Heart left ventricle (tissue), 16 donors: ENCODE results near the gene PHOSPHO1. TPM values are rescaled to one million over a fixed set of nuclear protein-coding genes. Genes with fewer than 3 reads are reported as not detected.

ENCODE experiments used
- ATAC-seq, 4 donors: fragments of 200-7000 bp; cut with Tn5 transposase; one replicate each; pipeline ENCODE4 v1.9.1; 2020 to 2022; ENCODE audit warnings: moderate library complexity in 4 of 4, mild to moderate bottlenecking in 3 of 4, moderate number of reproducible peaks in 1 of 4
- DNase-seq, 5 donors: peaks; one replicate each; pipeline ENCODE4 v3.0.0-alpha.2; 2020
- H3K27ac ChIP-seq, 12 donors: fragments of 200-600 bp; sonication (generic) in 4 of 12; one replicate each; pipeline versions ENCODE4 v1.5.0 to v1.8.0; 2016 to 2022; ENCODE audit warnings: mild to moderate bottlenecking in 2 of 12
- H3K27me3 ChIP-seq, 9 donors: fragments of 200-600 bp; sonication (generic) in 2 of 9; one replicate each; pipeline versions ENCODE4 v1.5.1 to v1.8.0; 2016 to 2022; ENCODE audit warnings: mild to moderate bottlenecking in 3 of 9
- H3K36me3 ChIP-seq, 9 donors: fragments of 200-600 bp; sonication (generic) in 2 of 9; one replicate each; pipeline versions ENCODE4 v1.5.0 to v1.8.0; 2018 to 2022; ENCODE audit warnings: mild to moderate bottlenecking in 2 of 9
- H3K4me1 ChIP-seq, 12 donors: fragments of 200-600 bp; sonication (generic) in 4 of 12; one replicate each; pipeline versions ENCODE4 v1.5.0 to v1.8.0; 2016 to 2022; ENCODE audit warnings: mild to moderate bottlenecking in 3 of 12
- H3K4me3 ChIP-seq, 12 donors: fragments of 200-600 bp; sonication (generic) in 4 of 12; one replicate each; pipeline versions ENCODE4 v1.5.0 to v1.8.0; 2017 to 2022; ENCODE audit warnings: mild to moderate bottlenecking in 9 of 12, moderate library complexity in 4 of 12
- H3K9me3 ChIP-seq, 12 donors: fragments of 200-600 bp; sonication (generic) in 4 of 12; one replicate each; pipeline versions ENCODE4 v1.5.0 to v1.8.0; 2016 to 2022; ENCODE audit warnings: mild to moderate bottlenecking in 1 of 12
- CTCF ChIP-seq, 12 donors: fragments of 200-600 bp; sonication (generic) in 4 of 12; IDR thresholded peaks; one replicate each; pipeline versions ENCODE4 v1.5.0 to v1.8.0; 2018 to 2022; ENCODE audit warnings: antibody characterized with exemption in 12 of 12, mild to moderate bottlenecking in 5 of 12
- POLR2A ChIP-seq, 2 donors: fragments of 450-650 bp; IDR thresholded peaks; one replicate each; pipeline ENCODE4 v1.6.1; 2017; ENCODE audit warnings: antibody characterized with exemption in 2 of 2, mild to moderate bottlenecking in 2 of 2, moderate library complexity in 2 of 2
- WGBS, 4 donors: extraction: QIAGEN DNeasy Blood & Tissue Kit in 2 of 4; methylation state at CpG; one replicate each; pipeline versions ENCODE4 v1.1.5 to v1.1.7; 2013 to 2018; 5-methylcytosine and 5-hydroxymethylcytosine counted together
- intact Hi-C, 10 donors: fragments of 100-400 bp; cut with DNase I; formaldehyde crosslinking; loops; one replicate each; pipeline versions ENCODE4 v1.11.1 to v1.14.2; 2022
- polyA plus RNA-seq, 2 donors: library from polyadenylated mRNA; stranded (reverse); fragments of 200-250 nt; gene quantifications; one replicate each; pipeline ENCODE4 v1.2.3, GENCODE V29; 2013
- total RNA-seq, 9 donors: library from RNA; depleted of rRNA in 2 of 9; stranded (reverse); fragments of >200 nt in 2 of 9; fragmentation: NEBNext Ultra II Directional in 3 of 9; extraction: Animal tissue kit (Norgen Biotek cat#: 25700) in 3 of 9; gene quantifications; one replicate each; pipeline versions ENCODE4 v1.1.0 to v1.2.4, GENCODE V29; 2016 to 2023
- donor health status: ischemic (EF 13 %, LVEDD 7.1; RV severe dilation, severe dysfunction).
- donor health status: healthy with polysubstance abuse.
- donor health status: DM: no; HTN: yes; CAD: no.
- donor health status: DM: no; HTN: no; CAD: no.
- donor health status: ischemic (EF 25% LVEDD 6.9; RV normal size, moderate dysfunction).
- donor health status: ischemic (EF 25% LVEDD 5.7; RV mildly dilated, moderate dysfunction).
- donor health status: healthy.
- donor health status: DM: yes; HTN: yes; CAD: no.
- donor health status: ischemic (EF 35%, LVEDD 5.7; RV mildly dilated, moderate dysfunction).
- donor health status: nonischemic (EF 11% LVEDD 7.7; RV severe dilation, severe dysfunction).
- donor health status: DM: yes; HTN: yes; CAD: no.
- donor health status: PGD.
- donor health status: ischemic (EF 29% LVEDD 5.4; RV normal size, mild dysfunction).
- donor health status: nonischemic (EF 23%, LVEDD 6.1; RV moderate dilation, normal function).

Gene PHOSPHO1
- total and polyA plus RNA-seq, 11 donors = 0.35 to 1.3 (median 0.66) TPM

- Histone ChIP-seq H3K9me3 (no peaks in the 10 kb centered on the region), H3K4me1 (peaks cover 0 to 37% (median 19%) of the 10 kb centered on the region in 12 donors), H3K4me3 (peak overlapping the region in 9 of 12 donors; percentile 39 to 75 (median 69)), H3K27ac (no peak overlapping the region), H3K36me3 (no peaks in the 10 kb centered on the region), H3K27me3 (peaks cover 6 to 21% (median 13%) of the 10 kb centered on the region in 9 donors)
- ATAC-seq (no peak), DNase-seq (no peak)
- 64 to 69% (median 66%) methylated on average over 6 of the region's 6 CpGs for WGBS, 4 donors
- intact Hi-C loops = loop anchor here in 9 of 10 donors (5.0 to 10.0 kb wide), 9 partner anchors 37 to 166 kb away; no protein-coding TSS in a partner anchor
- TF ChIP-seq CTCF (IDR thresholded peaks at IDR 0.05) (no peak), POLR2A (IDR thresholded peaks at IDR 0.05) (no peak)
Observed at GRCh38 chr17:49229076-49229804, 1.3 kb downstream of the PHOSPHO1 start.

DNA sequence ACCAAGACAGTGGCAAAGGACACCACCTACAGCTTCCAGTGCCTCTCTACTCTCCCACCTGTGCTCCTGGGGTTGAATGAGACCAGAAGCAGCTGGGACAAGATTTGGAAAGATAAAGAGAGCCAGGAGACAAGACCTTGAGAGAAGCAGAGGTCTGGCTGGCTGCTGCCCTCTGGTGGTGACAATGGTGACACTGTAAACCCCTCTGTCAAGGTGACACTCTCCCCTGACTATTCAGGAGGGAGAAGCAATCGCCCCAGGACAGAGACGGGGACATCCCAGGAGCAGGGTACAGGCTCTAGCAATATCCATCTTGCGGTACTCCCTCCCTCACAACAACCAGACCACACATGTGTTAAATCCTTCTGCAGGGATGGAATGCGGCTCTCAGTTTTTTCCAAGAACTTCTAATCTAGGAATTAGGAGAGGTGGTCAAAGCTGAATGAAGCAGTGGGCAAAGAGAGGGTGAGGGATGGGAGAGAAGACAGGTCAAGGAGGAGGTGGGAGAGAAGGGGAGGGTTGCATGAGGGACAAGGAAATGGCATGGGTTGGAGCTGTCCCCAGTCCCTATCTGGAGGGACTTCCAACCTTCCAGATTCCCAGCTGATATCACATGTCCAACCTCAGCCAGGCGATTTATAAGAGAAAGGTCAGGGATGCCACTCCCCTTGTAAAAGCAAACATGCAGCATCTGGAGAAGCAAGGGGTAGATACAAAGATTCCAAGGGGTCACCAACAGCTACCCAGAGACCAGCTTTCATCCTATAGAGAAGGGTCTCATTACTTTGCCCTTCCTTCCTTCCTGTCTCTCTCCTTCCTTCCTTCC is 2.9 kb downstream of the PHOSPHO1 start:
- intact Hi-C loops = loop anchor here (1.0 to 10.0 kb wide), 13 partner anchors 19 to 167 kb away; no protein-coding TSS in a partner anchor
- Histone ChIP-seq H3K27ac (no peak overlapping the region), H3K4me3 (no peak overlapping the region), H3K36me3 (peaks cover 0 to under 1% (median 0%) of the 10 kb centered on the region in 9 donors), H3K9me3 (no peaks in the 10 kb centered on the region), H3K27me3 (peaks cover 11 to 36% (median 26%) of the 10 kb centered on the region in 9 donors), H3K4me1 (peaks cover 0 to 53% (median 30%) of the 10 kb centered on the region in 12 donors)
- peak; percentile 71 to 88 (median 82) for TF ChIP-seq CTCF (IDR thresholded peaks at IDR 0.05)
- no peak for TF ChIP-seq POLR2A (IDR thresholded peaks at IDR 0.05)
- ATAC-seq = peak in 3 of 4 donors; percentile 46 to 53 (median 52)
- peak; percentile 67 to 86 (median 76) for DNase-seq
- WGBS, 4 donors = 12 to 29% (median 21%) methylated on average over 5 of the region's 5 CpGs

GRCh38 chr17:49226771-49227435 is 3.7 kb downstream of the PHOSPHO1 start:
- Histone ChIP-seq H3K9me3 (no peaks in the 10 kb centered on the region), H3K27ac (no peak overlapping the region), H3K4me1 (peaks cover 0 to 54% (median 30%) of the 10 kb centered on the region in 12 donors), H3K36me3 (peaks cover 0 to 5% (median 0%) of the 10 kb centered on the region in 9 donors), H3K27me3 (peaks cover 11 to 38% (median 26%) of the 10 kb centered on the region in 9 donors), H3K4me3 (no peak overlapping the region)
- DNase-seq = no peak
- TF ChIP-seq CTCF (IDR thresholded peaks at IDR 0.05) (no peak), POLR2A (IDR thresholded peaks at IDR 0.05) (no peak)
- 68 to 85% (median 77%) methylated on average over 3 of the region's 3 CpGs for WGBS, 4 donors
- ATAC-seq = no peak
- intact Hi-C loops = loop anchor here (1.0 to 10.0 kb wide), 13 partner anchors 18 to 168 kb away; no protein-coding TSS in a partner anchor
